Liver (tissue), 9 donors: ENCODE measurements around the gene CDRT4. TPM values are rescaled to one million over a fixed set of nuclear protein-coding genes. Genes with fewer than 3 reads are reported as not detected.

Experiments used
- DNase-seq: peaks from one replicate; pipeline ENCODE4 v3.0.0-alpha.2; 2017; ENCODE audit warnings: low spot score
- H3K27ac ChIP-seq, 2 donors: one replicate each; pipeline ENCODE4 v1.7.0; 2013; ENCODE audit warnings: inconsistent platforms in 2 of 2, low read length in 2 of 2, control low read depth in 1 of 2, low read depth in 1 of 2, mild to moderate bottlenecking in 1 of 2
- H3K27me3 ChIP-seq, 4 donors: one replicate each; pipeline versions ENCODE4 v1.6.1 to v1.7.0; 2013; ENCODE audit warnings: low read length in 3 of 4, inconsistent platforms in 1 of 4, mild to moderate bottlenecking in 1 of 4, moderate library complexity in 1 of 4; ENCODE audit not compliant: control insufficient read depth in 4 of 4, insufficient read depth in 4 of 4
- H3K36me3 ChIP-seq, 4 donors: one replicate each; pipeline versions ENCODE4 v1.6.1 to v1.7.0; 2013; ENCODE audit warnings: low read length in 3 of 4, mild to moderate bottlenecking in 3 of 4, low read depth in 1 of 4, moderate library complexity in 1 of 4; ENCODE audit not compliant: control insufficient read depth in 4 of 4, insufficient read depth in 3 of 4
- H3K4me1 ChIP-seq, 4 donors: one replicate each; pipeline versions ENCODE4 v1.6.1 to v1.7.0; 2013; ENCODE audit warnings: low read length in 3 of 4, mild to moderate bottlenecking in 3 of 4, moderate library complexity in 1 of 4; ENCODE audit not compliant: control insufficient read depth in 4 of 4, insufficient read depth in 4 of 4
- H3K4me3 ChIP-seq, 3 donors: one replicate each; pipeline versions ENCODE4 v1.6.1 to v1.7.0; 2013; ENCODE audit warnings: low read length in 3 of 3, control low read depth in 1 of 3, low read depth in 1 of 3, mild to moderate bottlenecking in 1 of 3
- H3K9ac ChIP-seq, 2 donors: one replicate each; pipeline ENCODE4 v1.7.0; 2013; ENCODE audit warnings: low read length in 2 of 2, mild to moderate bottlenecking in 2 of 2, moderate library complexity in 2 of 2, control low read depth in 1 of 2, low read depth in 1 of 2
- H3K9me3 ChIP-seq, 4 donors: one replicate each; pipeline versions ENCODE4 v1.6.1 to v1.7.0; 2013; ENCODE audit warnings: low read length in 3 of 4; ENCODE audit not compliant: control insufficient read depth in 4 of 4
- EGR1 ChIP-seq, 2 donors: IDR thresholded peaks; 2 replicates each; pipeline ENCODE4 v1.6.1; 2016 to 2018; ENCODE audit warnings: antibody characterized with exemption in 2 of 2, low read depth in 2 of 2
- FOXA1 ChIP-seq: IDR thresholded peaks from 2 replicates; pipeline ENCODE4 v1.6.1; 2016; ENCODE audit warnings: antibody characterized with exemption
- FOXA2 ChIP-seq: IDR thresholded peaks from 2 replicates; pipeline ENCODE4 v1.6.1; 2016; ENCODE audit warnings: antibody characterized with exemption
- HNF4A ChIP-seq, 2 donors: conservative IDR thresholded peaks; 2 replicates each; pipeline ENCODE4 v1.6.1; 2016; ENCODE audit warnings: antibody characterized with exemption in 2 of 2, mild to moderate bottlenecking in 2 of 2
- HNF4G ChIP-seq: IDR thresholded peaks from 2 replicates; pipeline ENCODE4 v1.6.1; 2016; ENCODE audit warnings: antibody characterized with exemption
- JUND ChIP-seq, 2 donors: IDR thresholded peaks; 2 replicates each; pipeline ENCODE4 v1.6.1; 2016; ENCODE audit warnings: antibody characterized with exemption in 2 of 2
- RAD21 ChIP-seq, 2 donors: IDR thresholded peaks; 2 replicates each; pipeline ENCODE4 v1.6.1; 2016; ENCODE audit warnings: antibody characterized with exemption in 2 of 2, mild to moderate bottlenecking in 2 of 2
- RXRA ChIP-seq, 2 donors: IDR thresholded peaks; 2 replicates each; pipeline ENCODE4 v1.6.1; 2017 to 2018; ENCODE audit warnings: antibody characterized with exemption in 2 of 2, mild to moderate bottlenecking in 1 of 2
- SP1 ChIP-seq: IDR thresholded peaks from 2 replicates; pipeline ENCODE4 v1.6.1; 2018; ENCODE audit warnings: antibody characterized with exemption, mild to moderate bottlenecking
- YY1 ChIP-seq: IDR thresholded peaks from 2 replicates; pipeline ENCODE4 v1.6.1; 2016; ENCODE audit warnings: antibody characterized with exemption, mild to moderate bottlenecking
- ZBTB33 ChIP-seq: IDR thresholded peaks from 2 replicates; pipeline ENCODE4 v1.6.1; 2016; ENCODE audit warnings: antibody characterized with exemption
- WGBS: extraction: QIAGEN DNeasy Blood & Tissue Kit; methylation state at CpG from one replicate; pipeline ENCODE4 v1.1.7; 2013; 5-methylcytosine and 5-hydroxymethylcytosine counted together
- polyA plus RNA-seq, 2 donors: library from polyadenylated mRNA; stranded (reverse) in 1 of 2; unstranded in 1 of 2; fragments of 200-250 nt in 1 of 2; fragments of >200 nt in 1 of 2; fragmentation: Nextera tagmentation in 1 of 2; extraction: Ambion mirVana in 1 of 2; gene quantifications; one replicate each; pipeline versions ENCODE4 v1.2.1 to v1.2.3, GENCODE V29; 2013 to 2015
- total RNA-seq, 2 donors: library from RNA; depleted of rRNA; stranded (reverse); fragments of >200 nt; gene quantifications; one replicate each; pipeline ENCODE4 v1.2.3, GENCODE V29; 2014
- TF ChIP-seq, protein P1 (sequence below): IDR thresholded peaks from 2 replicates; pipeline ENCODE4 v1.6.1; 2016; ENCODE audit warnings: antibody characterized with exemption
- TF ChIP-seq, protein P2 (sequence below): fragments of 150-350 bp; IDR thresholded peaks from 2 replicates; pipeline ENCODE4 v1.5.1; 2017; ENCODE audit warnings: improper control_type of control experiment, low read depth, low read length; ENCODE audit not compliant: missing input control
- TF ChIP-seq, protein P3 (sequence below): IDR thresholded peaks from 2 replicates; pipeline ENCODE4 v1.6.1; 2016; ENCODE audit warnings: antibody characterized with exemption
- donor health status: healthy.
- donor health status: healthy.
- donor health status: healthy.
- donor health status: healthy.
- donor health status: healthy.

Gene CDRT4
- total and polyA plus RNA-seq, 4 donors = 0.43 to 3.3 (median 1.8) TPM; not detected in 1

DNA sequence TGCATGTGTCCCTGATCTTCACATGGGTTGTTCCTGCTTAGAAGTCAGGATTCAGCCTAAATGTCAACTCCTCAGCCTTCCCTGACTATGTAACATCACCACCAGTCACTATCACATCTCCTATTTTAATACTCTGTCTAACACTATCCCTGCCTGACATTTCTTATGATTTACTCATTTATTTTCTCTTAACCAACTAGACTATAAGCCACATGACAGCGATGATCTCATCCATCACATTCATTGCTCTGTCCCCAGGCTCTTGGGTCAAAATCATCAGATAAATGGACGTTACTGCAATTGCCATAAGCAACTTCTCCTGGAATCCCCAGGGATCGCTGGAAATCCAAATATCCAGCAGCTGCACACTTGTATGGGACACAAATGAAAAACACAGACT, 15.7 kb downstream of the CDRT4 start:
- Histone ChIP-seq H3K27ac (no peak overlapping the region), H3K36me3 (peaks cover 0 to 3% (median 0%) of the 10 kb centered on the region in 4 donors), H3K27me3 (no peaks in the 10 kb centered on the region), H3K9ac (no peak overlapping the region), H3K9me3 (peaks cover 0 to 5% (median 1%) of the 10 kb centered on the region in 4 donors), H3K4me1 (peaks cover 0 to 3% (median 0%) of the 10 kb centered on the region in 4 donors), H3K4me3 (no peak overlapping the region)
- 96% methylated on average over 3 of the region's 3 CpGs for WGBS
- no peak for DNase-seq
- TF ChIP-seq ZBTB33 (no peak), FOXA2 (no peak), EGR1 (IDR thresholded peaks at IDR 0.05; ENCODE audit: low read depth in 2 of 2) (no peak), RXRA (IDR thresholded peaks at IDR 0.05) (no peak), RAD21 (IDR thresholded peaks at IDR 0.05) (no peak), HNF4G (no peak)
- TF ChIP-seq, protein P1, sequence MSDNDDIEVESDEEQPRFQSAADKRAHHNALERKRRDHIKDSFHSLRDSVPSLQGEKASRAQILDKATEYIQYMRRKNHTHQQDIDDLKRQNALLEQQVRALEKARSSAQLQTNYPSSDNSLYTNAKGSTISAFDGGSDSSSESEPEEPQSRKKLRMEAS = no peak

GRCh38 chr17:15448580-15448956, 18.9 kb downstream of the CDRT4 start:
- no peak overlapping the region for H3K4me3 ChIP-seq
- H3K36me3 ChIP-seq = no peaks in the 10 kb centered on the region
- WGBS = 98% methylated on average over 7 of the region's 7 CpGs
- H3K9me3 ChIP-seq = no peaks in the 10 kb centered on the region
- H3K27ac ChIP-seq = no peak overlapping the region
- H3K9ac ChIP-seq = no peak overlapping the region
- peaks cover 0 to 3% (median 0%) of the 10 kb centered on the region in 4 donors for H3K4me1 ChIP-seq
- no peak for DNase-seq
- TF ChIP-seq, protein P2, sequence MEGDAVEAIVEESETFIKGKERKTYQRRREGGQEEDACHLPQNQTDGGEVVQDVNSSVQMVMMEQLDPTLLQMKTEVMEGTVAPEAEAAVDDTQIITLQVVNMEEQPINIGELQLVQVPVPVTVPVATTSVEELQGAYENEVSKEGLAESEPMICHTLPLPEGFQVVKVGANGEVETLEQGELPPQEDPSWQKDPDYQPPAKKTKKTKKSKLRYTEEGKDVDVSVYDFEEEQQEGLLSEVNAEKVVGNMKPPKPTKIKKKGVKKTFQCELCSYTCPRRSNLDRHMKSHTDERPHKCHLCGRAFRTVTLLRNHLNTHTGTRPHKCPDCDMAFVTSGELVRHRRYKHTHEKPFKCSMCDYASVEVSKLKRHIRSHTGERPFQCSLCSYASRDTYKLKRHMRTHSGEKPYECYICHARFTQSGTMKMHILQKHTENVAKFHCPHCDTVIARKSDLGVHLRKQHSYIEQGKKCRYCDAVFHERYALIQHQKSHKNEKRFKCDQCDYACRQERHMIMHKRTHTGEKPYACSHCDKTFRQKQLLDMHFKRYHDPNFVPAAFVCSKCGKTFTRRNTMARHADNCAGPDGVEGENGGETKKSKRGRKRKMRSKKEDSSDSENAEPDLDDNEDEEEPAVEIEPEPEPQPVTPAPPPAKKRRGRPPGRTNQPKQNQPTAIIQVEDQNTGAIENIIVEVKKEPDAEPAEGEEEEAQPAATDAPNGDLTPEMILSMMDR = no peak
- TF ChIP-seq, protein P1 = no peak
- TF ChIP-seq SP1 (no peak), HNF4A (conservative IDR thresholded peaks at IDR 0.05) (no peak), YY1 (no peak), RXRA (IDR thresholded peaks at IDR 0.05) (no peak), ZBTB33 (no peak), JUND (IDR thresholded peaks at IDR 0.05) (no peak), FOXA1 (no peak), EGR1 (IDR thresholded peaks at IDR 0.05; ENCODE audit: low read depth in 2 of 2) (no peak), RAD21 (IDR thresholded peaks at IDR 0.05) (no peak)
- TF ChIP-seq, protein P3, sequence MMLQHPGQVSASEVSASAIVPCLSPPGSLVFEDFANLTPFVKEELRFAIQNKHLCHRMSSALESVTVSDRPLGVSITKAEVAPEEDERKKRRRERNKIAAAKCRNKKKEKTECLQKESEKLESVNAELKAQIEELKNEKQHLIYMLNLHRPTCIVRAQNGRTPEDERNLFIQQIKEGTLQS = no peak
- no peaks in the 10 kb centered on the region for H3K27me3 ChIP-seq
